Keratinocyte (primary cell): ENCODE measurements around the gene SLC22A12. TPM values are rescaled to one million over a fixed set of nuclear protein-coding genes. Genes with fewer than 3 reads are reported as not detected.

Experiments
- DNase-seq: peaks from one replicate; pipeline ENCODE4 v3.0.0-alpha.2; 2011; ENCODE audit warnings: low read depth, missing footprints, low spot score
- FAIRE-seq: peaks from 2 replicates; lab custom pipeline; 2011; peaks lifted over from hg19 to GRCh38; lab: Jason Lieb, UNC
- H2AFZ ChIP-seq: 2 replicates; pipeline ENCODE4 v1.6.0; 2012; ENCODE audit warnings: low read length, control low read depth, inconsistent platforms; ENCODE audit not compliant: control insufficient read depth
- H3K27ac ChIP-seq: 2 replicates; pipeline ENCODE4 v1.5.1; 2011; ENCODE audit warnings: low read length; ENCODE audit not compliant: control insufficient read depth, insufficient read depth
- H3K27me3 ChIP-seq: 3 replicates; pipeline ENCODE4 v1.6.0; 2011; ENCODE audit warnings: low read length; ENCODE audit not compliant: control insufficient read depth, insufficient read depth; ENCODE audit errors: extremely low read depth
- H3K36me3 ChIP-seq, 2 experiments: 2 replicates in 1 of 2; 3 replicates in 1 of 2; pipeline ENCODE4 v1.5.1; 2011; ENCODE audit warnings: low read length in 2 of 2, mild to moderate bottlenecking in 1 of 2; ENCODE audit not compliant: control insufficient read depth in 2 of 2, insufficient read depth in 2 of 2; ENCODE audit errors: extremely low read depth in 1 of 2
- H3K4me1 ChIP-seq: 3 replicates; pipeline ENCODE4 v1.5.1; 2011; ENCODE audit warnings: low read length; ENCODE audit not compliant: control insufficient read depth, insufficient read depth; ENCODE audit errors: extremely low read depth
- H3K4me2 ChIP-seq: 3 replicates; pipeline ENCODE4 v1.6.0; 2011; ENCODE audit warnings: low read depth, low read length; ENCODE audit not compliant: control insufficient read depth, insufficient read depth; ENCODE audit errors: extremely low read depth
- H3K4me3 ChIP-seq, 3 experiments: fragments of 200-600 bp in 1 of 3; sonication (generic) in 1 of 3; 2 replicates in 2 of 3; 3 replicates in 1 of 3; pipeline ENCODE4 v1.5.1; 2011 to 2016; ENCODE audit warnings: low read length in 3 of 3, mild to moderate bottlenecking in 3 of 3, control low read depth in 2 of 3, inconsistent platforms in 1 of 3, low read depth in 1 of 3, mixed read lengths in 1 of 3, mixed run types in 1 of 3, moderate library complexity in 1 of 3; ENCODE audit not compliant: control insufficient read depth in 2 of 3, insufficient read depth in 2 of 3; ENCODE audit errors: extremely low read depth in 1 of 3
- H3K79me2 ChIP-seq: 2 replicates; pipeline ENCODE4 v1.6.0; 2012; ENCODE audit warnings: low read length; ENCODE audit not compliant: control insufficient read depth, insufficient read depth
- H3K9ac ChIP-seq: 3 replicates; pipeline ENCODE4 v1.6.0; 2011; ENCODE audit warnings: low read length; ENCODE audit not compliant: control insufficient read depth, insufficient read depth; ENCODE audit errors: extremely low read depth
- H3K9me1 ChIP-seq: 3 replicates; pipeline ENCODE4 v1.6.0; 2011; ENCODE audit warnings: low read length; ENCODE audit not compliant: control insufficient read depth, insufficient read depth; ENCODE audit errors: extremely low read depth
- H3K9me3 ChIP-seq: 2 replicates; pipeline ENCODE4 v1.5.1; 2012; ENCODE audit warnings: low read depth, low read length; ENCODE audit not compliant: control insufficient read depth
- H4K20me1 ChIP-seq: 3 replicates; pipeline ENCODE4 v1.6.0; 2011; ENCODE audit warnings: low read length; ENCODE audit not compliant: control insufficient read depth, insufficient read depth; ENCODE audit errors: extremely low read depth
- EZH2 ChIP-seq: IDR thresholded peaks from one replicate; pipeline ENCODE4 v1.6.1; 2012; ENCODE audit warnings: inconsistent platforms, mild to moderate bottlenecking, low read length, moderate library complexity
- dilution Hi-C: fragments of 300-500 bp; cut with MboI; formaldehyde crosslinking; loops from one replicate; pipeline ENCODE4 v1.7.0; 2020; ENCODE audit warnings: low sequenced_read_pairs; ENCODE audit not compliant: extremely low pct_ligation_motif_present
- polyA plus RNA-seq, 5 experiments: library from polyadenylated mRNA; depleted of rRNA in 3 of 5; stranded (reverse) in 3 of 5; stranded (forward) in 1 of 5; unstranded in 1 of 5; fragments of >200 nt; gene quantifications; 1 replicate in 1 of 5; 2 replicates in 3 of 5; 3 replicates in 1 of 5; pipeline versions ENCODE4 v1.2.1 to v1.2.3, GENCODE V29; 2011 to 2012; ENCODE audit warnings: missing spikeins in 2 of 5, low read depth in 1 of 5, low replicate concordance in 1 of 5
- TF ChIP-seq, protein P1 (sequence below), 3 experiments: IDR thresholded peaks in 1 of 3; conservative IDR thresholded peaks in 1 of 3; optimal IDR thresholded peaks in 1 of 3; 2 replicates in 2 of 3; 3 replicates in 1 of 3; pipeline versions ENCODE3 to v1.5.1; 2011; ENCODE audit warnings: low read length in 3 of 3, mild to moderate bottlenecking in 3 of 3, moderate library complexity in 2 of 3, control low read depth in 1 of 3, inconsistent platforms in 1 of 3; ENCODE audit not compliant: insufficient read depth in 2 of 3; ENCODE audit errors: extremely low read depth in 1 of 3

Gene SLC22A12
- polyA plus RNA-seq, 1 donor (not counting 4 experiments of a cell fraction or from before 2014, with no cell fraction given): not detected

DNA sequence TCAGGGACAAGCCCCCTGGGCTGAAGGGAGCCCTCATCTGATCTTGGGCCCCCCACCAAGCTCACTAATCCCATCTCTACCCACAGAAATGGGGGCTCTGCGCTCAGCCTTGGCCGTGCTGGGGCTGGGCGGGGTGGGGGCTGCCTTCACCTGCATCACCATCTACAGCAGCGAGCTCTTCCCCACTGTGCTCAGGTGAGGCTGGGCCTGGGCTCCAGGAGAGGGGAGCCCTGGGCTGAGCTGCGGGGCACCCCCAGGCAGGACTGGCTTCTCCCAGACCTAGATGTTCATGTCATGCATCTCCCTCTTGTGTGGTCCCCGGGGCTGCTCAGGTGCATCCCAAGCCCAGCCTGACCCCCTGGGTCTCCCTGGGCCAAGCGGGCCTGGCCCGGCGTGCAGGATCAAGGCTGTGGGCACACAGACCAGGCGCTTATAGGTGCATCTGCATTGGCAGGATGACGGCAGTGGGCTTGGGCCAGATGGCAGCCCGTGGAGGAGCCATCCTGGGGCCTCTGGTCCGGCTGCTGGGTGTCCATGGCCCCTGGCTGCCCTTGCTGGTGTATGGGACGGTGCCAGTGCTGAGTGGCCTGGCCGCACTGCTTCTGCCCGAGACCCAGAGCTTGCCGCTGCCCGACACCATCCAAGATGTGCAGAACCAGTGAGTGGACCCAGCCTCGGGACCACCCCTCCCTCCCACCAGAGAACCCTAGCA, 9.4 kb downstream of the SLC22A12 start:
- H3K4me1 ChIP-seq: no peaks in the 10 kb centered on the region
- DNase-seq (no peak), FAIRE-seq (no peak)
- TF ChIP-seq, protein P1, sequence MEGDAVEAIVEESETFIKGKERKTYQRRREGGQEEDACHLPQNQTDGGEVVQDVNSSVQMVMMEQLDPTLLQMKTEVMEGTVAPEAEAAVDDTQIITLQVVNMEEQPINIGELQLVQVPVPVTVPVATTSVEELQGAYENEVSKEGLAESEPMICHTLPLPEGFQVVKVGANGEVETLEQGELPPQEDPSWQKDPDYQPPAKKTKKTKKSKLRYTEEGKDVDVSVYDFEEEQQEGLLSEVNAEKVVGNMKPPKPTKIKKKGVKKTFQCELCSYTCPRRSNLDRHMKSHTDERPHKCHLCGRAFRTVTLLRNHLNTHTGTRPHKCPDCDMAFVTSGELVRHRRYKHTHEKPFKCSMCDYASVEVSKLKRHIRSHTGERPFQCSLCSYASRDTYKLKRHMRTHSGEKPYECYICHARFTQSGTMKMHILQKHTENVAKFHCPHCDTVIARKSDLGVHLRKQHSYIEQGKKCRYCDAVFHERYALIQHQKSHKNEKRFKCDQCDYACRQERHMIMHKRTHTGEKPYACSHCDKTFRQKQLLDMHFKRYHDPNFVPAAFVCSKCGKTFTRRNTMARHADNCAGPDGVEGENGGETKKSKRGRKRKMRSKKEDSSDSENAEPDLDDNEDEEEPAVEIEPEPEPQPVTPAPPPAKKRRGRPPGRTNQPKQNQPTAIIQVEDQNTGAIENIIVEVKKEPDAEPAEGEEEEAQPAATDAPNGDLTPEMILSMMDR (optimal IDR thresholded peaks at IDR 0.05 in 1 of 3, IDR thresholded peaks at IDR 0.05 in 1 of 3, conservative IDR thresholded peaks at IDR 0.05 in 1 of 3; ENCODE audit: extremely low read depth in 1 of 3, insufficient read depth in 2 of 3, low read length in 3 of 3): no peak
- no peak for TF ChIP-seq EZH2
- no peaks in the 10 kb centered on the region for H3K79me2 ChIP-seq
- peaks cover 9% of the 10 kb centered on the region for H3K27me3 ChIP-seq
- no peaks in the 10 kb centered on the region for H4K20me1 ChIP-seq
- peaks cover 4% of the 10 kb centered on the region for H3K9me3 ChIP-seq
- dilution Hi-C loops: no loop called here
- no peaks in the 10 kb centered on the region for H3K9me1 ChIP-seq
- no peaks in the 10 kb centered on the region for H3K36me3 ChIP-seq
- H2AFZ ChIP-seq: no peak overlapping the region
- H3K27ac ChIP-seq: no peak overlapping the region
- H3K4me2 ChIP-seq: no peak overlapping the region
- no peak overlapping the region for H3K9ac ChIP-seq
- H3K4me3 ChIP-seq: no peak overlapping the region

DNA sequence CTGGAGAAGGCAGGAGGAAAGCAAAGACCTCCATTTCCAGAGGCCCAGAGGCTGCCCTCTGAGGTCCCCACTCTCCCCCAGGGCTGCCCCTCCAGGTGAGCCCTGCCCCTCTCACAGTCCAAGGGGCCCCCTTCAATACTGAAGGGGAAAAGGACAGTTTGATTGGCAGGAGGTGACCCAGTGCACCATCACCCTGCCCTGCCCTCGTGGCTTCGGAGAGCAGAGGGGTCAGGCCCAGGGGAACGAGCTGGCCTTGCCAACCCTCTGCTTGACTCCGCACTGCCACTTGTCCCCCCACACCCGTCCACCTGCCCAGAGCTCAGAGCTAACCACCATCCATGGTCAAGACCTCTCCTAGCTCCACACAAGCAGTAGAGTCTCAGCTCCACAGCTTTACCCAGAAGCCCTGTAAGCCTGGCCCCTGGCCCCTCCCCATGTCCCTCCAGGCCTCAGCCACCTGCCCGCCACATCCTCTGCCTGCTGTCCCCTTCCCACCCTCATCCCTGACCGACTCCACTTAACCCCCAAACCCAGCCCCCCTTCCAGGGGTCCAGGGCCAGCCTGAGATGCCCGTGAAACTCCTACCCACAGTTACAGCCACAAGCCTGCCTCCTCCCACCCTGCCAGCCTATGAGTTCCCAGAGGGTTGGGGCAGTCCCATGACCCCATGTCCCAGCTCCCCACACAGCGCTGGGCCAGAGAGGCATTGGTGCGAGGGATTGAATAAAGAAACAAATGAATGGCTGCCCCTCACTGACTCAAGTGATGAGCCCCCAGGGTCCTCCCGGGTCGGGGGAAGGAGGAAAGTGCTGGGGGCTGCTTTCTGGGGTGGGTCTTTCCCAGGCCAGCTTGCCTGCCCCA, 10.8 kb downstream of the SLC22A12 start:
- no peaks in the 10 kb centered on the region for H3K4me1 ChIP-seq
- no peaks in the 10 kb centered on the region for H3K36me3 ChIP-seq
- H4K20me1 ChIP-seq: no peaks in the 10 kb centered on the region
- dilution Hi-C loops: no loop called here
- H3K9me3 ChIP-seq: no peaks in the 10 kb centered on the region
- DNase-seq: no peak
- no peak overlapping the region for H3K4me2 ChIP-seq
- no peaks in the 10 kb centered on the region for H3K79me2 ChIP-seq
- H3K27ac ChIP-seq: no peak overlapping the region
- no peak for FAIRE-seq
- H2AFZ ChIP-seq: no peak overlapping the region
- H3K9me1 ChIP-seq: no peaks in the 10 kb centered on the region
- TF ChIP-seq EZH2: no peak
- TF ChIP-seq, protein P1 (optimal IDR thresholded peaks at IDR 0.05 in 1 of 3, IDR thresholded peaks at IDR 0.05 in 1 of 3, conservative IDR thresholded peaks at IDR 0.05 in 1 of 3; ENCODE audit: extremely low read depth in 1 of 3, insufficient read depth in 2 of 3, low read length in 3 of 3): no peak
- H3K4me3 ChIP-seq: no peak overlapping the region
- H3K27me3 ChIP-seq: peaks cover 16% of the 10 kb centered on the region
- H3K9ac ChIP-seq: no peak overlapping the region
